ENCODE results near the gene GSG1L. TPM values are rescaled to one million over a fixed set of nuclear protein-coding genes. Genes with fewer than 3 reads are reported as not detected.

The GSG1L gene
- polyA plus RNA-seq, 3 donors: not detected

GRCh38 chr16:27961296-27961620, 102.3 kb downstream of the GSG1L start:
- Mint-ChIP-seq H3K27me3 (ENCODE audit: low read depth in 3 of 3) (peaks cover 0 to 4% (median 0%) of the 10 kb centered on the region in 3 donors), H3K4me3 (no peak overlapping the region), H3K9me3 (peaks cover 0 to 20% (median 16%) of the 10 kb centered on the region in 7 donors), H3K36me3 (no peaks in the 10 kb centered on the region), H3K4me1 (peaks cover 2% of the 10 kb centered on the region), H3K27ac (no peak overlapping the region)
- Histone ChIP-seq H3K27me3 (ENCODE audit: control insufficient read depth in 2 of 2, insufficient read depth in 2 of 2, low read length in 2 of 2) (no peaks in the 10 kb centered on the region), H4K20me1 (ENCODE audit: insufficient read depth, low read length) (no peaks in the 10 kb centered on the region), H3K79me2 (ENCODE audit: insufficient read depth, low read length) (no peaks in the 10 kb centered on the region), H3K9ac (ENCODE audit: insufficient read depth, low read length, poor library complexity, severe bottlenecking) (no peak overlapping the region), H2AFZ (ENCODE audit: insufficient read depth, low read depth, low read length, poor library complexity, severe bottlenecking) (no peak overlapping the region), H3K36me3 (replicated peaks in 1 of 2; ENCODE audit: control insufficient read depth in 1 of 2, insufficient read depth in 2 of 2, low read length in 2 of 2) (no peaks in the 10 kb centered on the region), H3K4me3 (replicated peaks in 1 of 3; ENCODE audit: low read depth in 2 of 3, low read length in 3 of 3) (no peak overlapping the region), H3K4me2 (replicated peaks; ENCODE audit: extremely low read depth, low read length, poor library complexity, severe bottlenecking) (no peak overlapping the region), H3K27ac (ENCODE audit: low read depth in 1 of 2, low read length in 2 of 2) (no peak overlapping the region), H3K9me3 (replicated peaks in 1 of 2; ENCODE audit: control insufficient read depth in 1 of 2, insufficient read depth in 1 of 2, low read length in 2 of 2) (peaks cover 13 to 15% of the 10 kb centered on the region in 2 donors), H3K4me1 (ENCODE audit: control insufficient read depth in 1 of 2, insufficient read depth in 2 of 2, low read length in 2 of 2) (no peaks in the 10 kb centered on the region)
- intact Hi-C loops (cut with micrococcal nuclease): no loop called here
- TF ChIP-seq CTCF (IDR thresholded peaks at IDR 0.05): no peak
- DNase-seq: no peak
- WGBS (ENCODE audit: insufficient coverage): 95% methylated on average over 2 of the region's 3 CpGs

- H4K20me1 ChIP-seq (ENCODE audit: insufficient read depth, low read length): no peaks in the 10 kb centered on the region
- Mint-ChIP-seq H3K27ac (no peak overlapping the region), H3K4me1 (peaks cover 2% of the 10 kb centered on the region), H3K36me3 (no peaks in the 10 kb centered on the region), H3K27me3 (ENCODE audit: low read depth in 3 of 3) (peaks cover 0 to 3% (median 0%) of the 10 kb centered on the region in 3 donors), H3K4me3 (no peak overlapping the region), H3K9me3 (peaks cover 1 to 25% (median 17%) of the 10 kb centered on the region in 7 donors)
- H3K27me3 ChIP-seq (ENCODE audit: control insufficient read depth in 2 of 2, insufficient read depth in 2 of 2, low read length in 2 of 2): no peaks in the 10 kb centered on the region
- H3K9ac ChIP-seq (ENCODE audit: insufficient read depth, low read length, poor library complexity, severe bottlenecking): no peak overlapping the region
- no peak for DNase-seq
- no peak overlapping the region for H3K27ac ChIP-seq (ENCODE audit: low read depth in 1 of 2, low read length in 2 of 2)
- no peaks in the 10 kb centered on the region for H3K4me1 ChIP-seq (ENCODE audit: control insufficient read depth in 1 of 2, insufficient read depth in 2 of 2, low read length in 2 of 2)
- no peak overlapping the region for H3K4me3 ChIP-seq (replicated peaks in 1 of 3; ENCODE audit: low read depth in 2 of 3, low read length in 3 of 3)
- WGBS (ENCODE audit: insufficient coverage): 95% methylated on average over 12 of the region's 17 CpGs
- H3K79me2 ChIP-seq (ENCODE audit: insufficient read depth, low read length): no peaks in the 10 kb centered on the region
- H3K36me3 ChIP-seq (replicated peaks in 1 of 2; ENCODE audit: control insufficient read depth in 1 of 2, insufficient read depth in 2 of 2, low read length in 2 of 2): no peaks in the 10 kb centered on the region
- H3K9me3 ChIP-seq (replicated peaks in 1 of 2; ENCODE audit: control insufficient read depth in 1 of 2, insufficient read depth in 1 of 2, low read length in 2 of 2): peaks cover 15 to 17% of the 10 kb centered on the region in 2 donors
- no peak overlapping the region for H2AFZ ChIP-seq (ENCODE audit: insufficient read depth, low read depth, low read length, poor library complexity, severe bottlenecking)
- no peak for TF ChIP-seq CTCF (IDR thresholded peaks at IDR 0.05)
- no peak overlapping the region for H3K4me2 ChIP-seq (replicated peaks; ENCODE audit: extremely low read depth, low read length, poor library complexity, severe bottlenecking)
- intact Hi-C loops (cut with micrococcal nuclease): no loop called here
Observed at GRCh38 chr16:27960619-27961295, 102.8 kb downstream of the GSG1L start.

Measured in CD14-positive monocyte (primary cell).